ENCODE results near the gene DLG2.
"Not testable (repeated sequence)": the region's sequence is repeated elsewhere in the genome, so short reads cannot be mapped to it uniquely, and the experiment has no call there.

DLG2 gene

DNA sequence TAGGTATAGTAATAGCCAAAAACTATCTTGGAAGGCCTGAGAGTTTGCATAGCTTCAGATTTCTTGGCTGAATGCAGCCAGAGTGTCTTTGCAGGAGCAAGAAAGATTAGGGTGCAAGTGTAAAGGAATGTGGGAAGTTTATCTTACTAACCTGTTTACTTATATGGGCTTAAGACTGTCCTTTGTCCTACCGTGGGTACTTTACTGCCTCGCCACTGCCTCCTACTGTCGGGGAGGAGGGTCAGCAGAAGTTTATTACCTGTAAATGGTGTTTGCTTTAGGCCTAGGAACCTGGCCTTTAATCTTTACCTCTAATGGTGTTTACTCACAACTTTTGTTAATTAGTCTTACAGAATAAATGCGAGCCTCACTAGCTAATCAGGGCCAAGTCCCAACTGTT lies 633.8 kb downstream of the DLG2 start:
- DNase-seq (ENCODE audit: low read depth), result no peak

DNA sequence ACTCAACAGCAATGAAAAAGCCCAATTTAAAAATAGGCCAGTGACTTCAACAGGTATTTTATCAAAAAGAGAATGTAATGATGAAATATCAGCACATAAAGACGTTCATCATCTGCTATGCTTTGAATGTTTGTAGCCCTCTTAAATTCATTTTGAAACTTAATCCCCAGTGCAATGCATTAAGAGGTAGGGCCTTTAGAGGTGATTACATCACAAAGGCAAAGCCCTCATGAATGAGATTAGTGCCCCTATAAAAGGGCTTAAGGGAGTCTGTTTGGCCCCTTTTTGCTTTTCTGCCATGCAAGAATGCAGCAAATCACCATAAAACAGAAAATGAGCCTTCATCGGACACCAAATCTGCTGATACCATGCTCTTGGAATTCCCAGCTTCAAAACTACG lies 637.0 kb downstream of the DLG2 start:
- no peak for DNase-seq (ENCODE audit: low read depth)

DNA sequence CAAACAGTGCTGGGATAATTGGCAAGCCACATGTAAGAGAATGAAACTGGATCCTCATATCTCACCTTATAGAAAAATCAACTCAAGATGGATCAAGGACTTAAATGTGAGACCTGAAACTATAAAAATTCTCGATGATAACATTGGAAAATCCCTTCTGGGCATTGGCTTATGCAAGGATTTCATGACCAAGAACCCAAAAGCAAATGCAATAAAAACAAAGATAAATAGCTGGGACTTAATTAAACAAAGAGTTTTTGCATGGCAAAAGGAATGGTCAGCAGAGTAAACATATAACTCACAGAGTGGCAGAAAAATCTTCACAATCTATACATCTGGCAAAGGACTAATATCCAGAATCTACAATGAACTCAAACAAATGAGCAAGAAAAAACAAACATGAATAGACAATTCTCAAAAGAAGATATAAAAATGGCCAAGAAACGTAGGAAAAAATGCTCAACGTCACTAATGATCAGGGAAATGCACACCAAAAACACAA lies 639.4 kb downstream of the DLG2 start:
- not testable (repeated sequence) for DNase-seq (ENCODE audit: low read depth)

DNA sequence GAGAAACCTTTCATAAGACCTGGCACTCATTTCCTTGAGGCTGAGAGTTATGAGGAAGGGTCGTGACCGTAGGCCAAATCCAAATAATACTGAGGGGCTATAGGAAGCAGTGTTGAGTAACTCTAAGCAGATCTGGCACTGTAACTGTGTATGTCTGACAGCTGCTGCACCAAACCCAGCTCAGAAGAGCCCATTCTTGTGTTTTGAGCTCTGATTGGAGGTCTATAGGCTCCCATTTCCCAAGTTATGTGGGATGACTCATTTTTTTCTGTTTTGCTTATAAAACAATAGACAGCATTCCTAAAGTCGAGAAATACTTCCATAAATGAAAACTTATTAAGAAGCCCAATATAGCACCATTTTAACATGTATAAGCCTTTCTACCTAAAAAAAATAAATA lies 645.8 kb downstream of the DLG2 start:
- no peak for DNase-seq (ENCODE audit: low read depth)

DNA sequence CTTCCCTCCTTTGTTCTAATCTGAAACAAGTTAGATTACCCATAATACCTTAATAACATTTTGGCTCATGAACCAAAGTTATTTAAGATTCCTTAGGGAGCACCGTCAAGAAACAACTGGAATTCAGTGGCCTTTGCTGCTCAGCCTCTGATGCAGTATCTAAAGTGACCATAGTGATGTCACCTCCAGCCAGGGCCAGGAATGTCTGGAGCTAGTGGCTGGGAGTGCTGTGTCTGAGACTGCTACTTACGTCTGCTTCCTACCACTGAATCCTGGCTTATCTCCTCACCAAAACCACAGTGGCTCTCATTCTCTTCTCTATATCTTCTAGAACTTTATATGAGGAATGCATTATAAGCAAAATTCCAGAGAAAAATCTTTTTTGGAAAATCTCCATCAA lies 658.0 kb downstream of the DLG2 start:
- DNase-seq (ENCODE audit: low read depth), result no peak

DNA sequence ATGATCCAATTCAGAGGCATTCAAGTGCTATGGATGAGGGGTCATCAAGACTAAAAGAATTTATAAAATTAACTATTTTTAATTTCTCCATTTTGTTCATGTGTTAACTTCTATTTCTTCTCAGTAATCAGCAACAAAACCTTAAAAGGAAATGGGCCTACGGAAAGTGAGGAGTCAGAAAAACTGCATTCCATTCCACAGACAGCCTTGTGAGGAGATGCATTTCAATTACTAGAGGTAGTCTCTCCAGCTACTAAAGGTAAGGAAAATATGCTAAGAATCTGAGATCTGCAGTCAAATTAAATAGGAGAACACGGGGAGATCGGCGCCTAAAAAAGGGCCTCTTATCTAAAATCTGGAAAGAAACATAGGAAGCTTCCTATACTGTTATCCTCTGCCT lies 661.7 kb downstream of the DLG2 start:
- no peak for DNase-seq (ENCODE audit: low read depth)

DNA sequence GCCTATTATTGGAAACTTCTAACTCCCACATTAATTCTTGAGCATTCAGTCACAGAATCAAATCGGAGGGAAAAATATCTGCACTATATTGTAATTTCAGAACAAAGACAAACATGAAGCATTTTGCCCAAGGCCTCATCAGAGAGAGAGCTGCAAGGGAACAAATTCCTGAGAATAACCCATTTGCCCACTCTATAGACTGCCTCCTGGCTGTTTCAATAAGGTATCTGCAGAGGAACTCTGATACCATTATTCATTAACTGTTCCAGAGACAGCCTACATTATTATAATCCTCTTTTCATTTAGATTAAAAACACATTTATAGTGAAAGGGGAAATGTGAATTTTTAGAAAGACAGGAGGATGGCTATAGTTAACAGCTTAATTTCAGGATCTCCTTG lies 663.9 kb downstream of the DLG2 start:
- DNase-seq (ENCODE audit: low read depth), result no peak

DNA sequence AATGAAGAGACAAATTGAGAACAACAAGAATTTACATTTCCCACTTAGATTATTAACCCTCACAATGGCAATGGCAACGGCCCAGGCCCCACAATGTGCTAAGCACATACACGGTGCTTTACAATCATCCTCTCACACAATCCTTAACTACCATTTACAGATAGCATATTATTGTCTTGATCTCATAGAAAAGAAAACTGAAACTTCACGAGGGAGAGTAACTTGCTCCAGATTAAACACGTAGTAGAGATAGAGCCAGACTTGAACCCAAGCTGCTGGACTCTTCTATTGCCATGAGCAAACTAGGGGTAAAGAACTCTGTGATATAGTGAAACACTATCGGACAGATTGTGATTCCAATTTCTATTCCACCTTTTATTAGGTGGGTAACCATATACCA lies 665.1 kb downstream of the DLG2 start:
- no peak for DNase-seq (ENCODE audit: low read depth)

DNA sequence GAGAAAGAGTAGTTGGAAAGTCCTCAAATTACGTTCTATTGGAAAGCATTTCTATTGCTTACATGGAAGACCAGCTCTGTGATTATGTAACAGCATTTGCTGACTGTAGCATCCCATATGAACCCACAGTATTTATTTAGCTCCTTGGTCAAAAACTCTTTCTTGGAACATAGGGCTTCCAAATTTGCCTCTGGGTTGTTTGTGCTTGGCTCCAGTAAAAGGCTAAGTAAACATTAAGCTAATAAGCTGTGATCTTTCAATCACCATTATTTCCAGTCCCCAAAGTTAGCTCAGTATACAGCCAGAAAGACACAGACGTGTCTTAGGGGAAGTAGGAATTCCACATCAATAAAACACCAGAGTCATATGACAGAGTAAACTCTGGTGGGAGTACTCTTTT lies 668.8 kb downstream of the DLG2 start:
- no peak for DNase-seq (ENCODE audit: low read depth)

DNA sequence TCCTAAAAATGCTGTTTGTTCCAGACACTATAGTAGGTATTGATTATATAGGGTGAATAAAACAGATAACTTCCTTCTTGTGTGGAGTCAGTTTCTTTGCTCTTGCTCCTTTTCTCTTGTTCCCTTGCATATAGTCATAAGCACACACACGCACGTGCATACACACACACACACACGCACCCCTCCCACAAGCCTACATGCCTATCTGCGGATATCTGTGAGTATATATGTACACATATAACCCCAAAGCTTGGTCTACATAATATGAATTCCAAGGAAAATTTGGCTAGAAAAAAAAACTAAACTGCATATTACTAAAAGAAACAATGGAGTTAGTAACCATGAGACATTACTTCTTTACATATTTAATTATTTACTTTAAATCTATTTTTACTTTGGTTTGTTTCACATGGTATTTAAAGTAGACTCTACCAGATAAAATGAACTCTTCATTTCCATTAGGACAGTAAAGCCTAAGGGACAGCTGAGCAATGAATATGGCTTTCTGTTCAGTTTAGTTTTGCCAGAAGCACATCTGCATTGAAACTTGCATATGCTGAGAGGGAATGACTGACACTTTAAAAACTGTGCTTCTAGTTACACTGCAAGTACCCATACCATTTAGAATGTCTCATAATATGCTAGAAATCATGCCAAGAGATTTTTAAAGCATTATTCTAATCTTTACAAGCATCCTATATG lies 676.4 kb downstream of the DLG2 start:
- DNase-seq (ENCODE audit: low read depth), result no peak

DNA sequence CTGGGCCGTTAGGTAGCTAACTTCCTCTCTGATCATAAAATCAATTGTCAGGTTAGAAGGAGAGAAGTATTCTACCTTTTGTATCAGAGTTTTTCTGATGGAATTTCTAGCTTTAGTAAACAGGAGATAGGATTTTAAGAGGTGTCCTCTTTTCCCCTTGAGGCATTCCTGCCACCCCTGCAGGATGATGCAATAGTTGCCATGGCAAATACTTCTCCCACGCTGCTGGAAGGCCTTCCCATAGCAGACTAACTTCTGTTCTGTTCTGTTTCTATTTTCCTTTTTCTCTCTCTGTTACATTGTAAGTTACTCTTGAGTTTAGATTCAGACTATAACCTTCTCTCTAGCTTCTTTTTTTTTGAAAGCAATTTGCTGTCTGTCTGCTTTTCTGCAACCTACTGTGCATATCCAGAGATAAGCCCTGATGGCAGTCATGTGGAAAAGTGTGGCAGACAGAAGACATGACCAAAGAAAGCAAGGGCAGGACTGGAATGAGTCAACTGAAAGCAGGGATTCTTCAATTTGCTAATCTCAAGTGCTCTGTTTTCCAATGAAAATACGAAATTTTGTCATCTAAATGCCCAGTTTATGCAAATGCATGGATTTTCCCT lies 679.1 kb downstream of the DLG2 start:
- no peak for DNase-seq (ENCODE audit: low read depth)

DNA sequence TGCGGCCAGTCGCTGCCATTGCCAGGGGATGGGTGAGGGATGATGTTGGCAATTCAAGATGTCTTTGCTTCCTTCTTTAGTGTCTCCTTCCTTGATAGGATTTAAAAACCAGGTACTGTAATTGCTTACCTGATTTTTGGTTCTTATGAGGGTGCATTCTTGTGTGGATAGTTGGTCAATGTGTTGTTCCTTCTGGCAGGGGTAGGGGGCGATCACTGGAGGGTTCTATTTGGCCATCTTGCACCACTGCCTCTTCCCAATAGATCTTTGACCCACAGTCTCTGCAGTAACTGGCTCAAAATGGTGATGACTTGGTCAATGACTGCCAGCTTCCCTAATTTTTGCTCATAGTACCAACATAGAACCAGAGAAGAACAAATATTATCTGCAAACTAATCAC lies 680.1 kb downstream of the DLG2 start:
- no peak for DNase-seq (ENCODE audit: low read depth)

DNA sequence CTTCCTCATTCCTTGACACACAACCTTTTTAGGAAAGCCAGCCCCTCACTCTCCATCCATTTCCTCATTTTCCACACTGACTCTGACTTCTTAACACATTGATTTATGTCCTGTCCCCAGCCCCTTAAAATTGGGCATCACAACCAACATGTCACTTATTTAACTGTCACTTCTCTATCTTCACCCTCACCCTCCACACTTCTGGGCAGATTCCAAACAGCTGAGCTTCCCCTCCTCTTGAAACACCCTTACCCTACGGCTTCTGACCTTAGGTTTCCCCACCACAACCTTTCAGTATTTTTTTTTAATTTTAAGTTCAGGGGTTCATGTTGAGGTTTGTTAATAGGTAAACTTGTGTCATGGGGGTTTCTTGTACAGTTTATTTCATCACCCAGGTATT lies 696.3 kb downstream of the DLG2 start:
- no peak for DNase-seq (ENCODE audit: low read depth)

DNA sequence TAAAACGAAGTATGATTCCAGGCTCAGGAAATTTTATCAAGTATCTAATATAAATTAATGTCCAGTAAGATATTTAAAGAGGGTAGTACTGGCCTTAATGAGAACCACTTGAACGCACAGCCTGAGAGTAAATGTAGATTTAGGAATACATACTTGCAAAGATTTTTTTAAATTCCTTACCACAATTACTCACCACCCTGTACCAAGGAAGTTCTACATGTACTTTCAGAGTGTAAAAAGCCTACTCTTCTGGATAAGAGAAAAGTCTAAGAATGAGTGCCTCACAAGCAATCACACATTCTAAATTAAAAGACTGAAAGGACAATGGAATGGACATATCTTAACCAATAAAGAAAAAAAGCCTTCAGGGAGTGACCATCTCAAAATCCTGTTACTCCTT lies 697.4 kb downstream of the DLG2 start:
- DNase-seq (ENCODE audit: low read depth), result no peak

DNA sequence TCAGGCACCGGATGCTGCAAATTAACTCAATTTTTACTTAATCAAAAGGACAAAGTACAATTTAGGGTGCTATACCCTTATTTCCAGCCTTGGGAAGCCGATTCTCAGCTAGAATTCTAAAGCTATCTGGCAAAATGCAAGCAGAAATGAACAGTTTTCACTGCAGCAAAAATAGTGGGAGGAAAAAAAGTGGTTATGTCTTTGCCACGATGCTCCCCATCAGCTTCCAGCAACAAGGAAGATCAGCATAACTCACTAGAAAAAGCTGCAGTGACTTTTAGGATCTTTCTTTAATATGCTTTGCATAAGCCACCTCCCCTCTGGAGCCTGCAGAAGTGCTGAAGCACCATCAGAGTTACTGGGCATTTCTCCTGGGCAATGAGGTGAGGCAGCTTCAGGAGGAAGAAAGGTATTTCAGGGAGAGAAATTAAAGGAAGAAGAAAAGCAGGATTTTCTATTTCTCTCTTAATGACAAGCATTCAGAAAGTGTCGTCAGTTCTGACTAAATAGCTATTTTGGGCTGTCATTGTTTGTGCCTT lies 702.9 kb downstream of the DLG2 start:
- no peak for DNase-seq (ENCODE audit: low read depth)

DNA sequence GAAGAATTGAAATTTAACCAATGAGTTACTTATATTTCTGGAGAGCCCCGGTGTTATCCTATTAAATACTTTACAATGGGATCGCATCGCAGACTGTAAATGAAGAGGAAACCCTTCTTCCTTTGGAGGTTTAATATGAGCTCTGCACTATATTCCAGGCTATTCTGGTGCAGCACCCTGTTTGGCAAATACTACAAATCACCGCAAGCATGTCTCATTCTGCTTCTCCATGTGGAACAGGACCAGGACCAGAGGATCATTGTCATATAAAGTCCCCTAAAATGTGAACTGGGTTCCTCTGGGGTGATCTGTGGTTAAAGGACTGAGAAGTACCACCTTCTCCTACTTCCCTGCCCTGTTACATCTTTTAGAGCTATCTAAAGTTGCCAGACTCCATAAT lies 703.7 kb downstream of the DLG2 start:
- no peak for DNase-seq (ENCODE audit: low read depth)

DNA sequence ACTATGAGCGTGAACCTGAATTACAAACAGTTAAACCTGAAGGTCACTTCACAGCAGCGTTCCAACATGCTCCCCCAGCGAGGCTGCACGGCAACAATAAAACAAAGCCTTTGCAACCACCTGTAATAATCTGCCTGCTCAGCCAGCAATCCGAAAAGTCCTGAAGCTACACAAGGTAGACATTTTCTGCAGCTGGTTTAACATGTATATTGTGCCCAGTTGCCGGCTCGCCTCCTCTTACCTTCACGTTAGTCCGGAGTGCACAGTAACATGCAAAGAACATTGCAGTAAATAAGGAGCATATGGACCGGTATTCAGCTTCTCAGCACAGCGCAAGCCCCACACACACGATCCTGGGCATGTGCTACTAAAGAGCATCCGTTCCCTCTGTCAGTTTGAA lies 704.3 kb downstream of the DLG2 start:
- no peak for DNase-seq (ENCODE audit: low read depth)

DNA sequence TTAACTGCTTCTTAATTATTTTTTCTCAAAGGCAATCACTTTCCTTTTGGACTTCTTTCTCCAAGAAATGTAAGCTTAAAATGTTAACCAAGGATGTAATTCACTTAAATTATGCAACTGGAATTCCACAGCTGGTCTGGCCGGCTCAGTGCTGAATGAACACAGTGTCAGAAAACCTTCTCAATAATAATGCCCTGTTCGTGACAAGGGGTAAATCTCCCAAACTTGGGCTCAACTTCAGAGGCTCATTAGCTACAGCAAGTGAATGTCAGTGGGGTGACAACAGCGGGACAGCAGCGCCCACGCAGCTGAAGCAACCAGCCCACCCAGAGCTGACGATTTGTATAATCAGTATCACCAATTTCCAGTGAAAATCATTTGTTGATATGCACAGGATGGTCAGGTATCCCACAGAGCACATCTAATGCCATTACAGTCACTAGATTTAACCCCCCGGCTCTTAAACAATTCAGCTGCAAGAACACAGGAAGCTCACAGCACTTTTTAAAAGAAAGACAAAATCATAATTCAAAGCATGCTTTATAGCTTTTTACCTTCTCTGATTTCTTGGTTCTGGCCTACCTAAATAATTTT lies 704.8 kb downstream of the DLG2 start:
- no peak for DNase-seq (ENCODE audit: low read depth)

DNA sequence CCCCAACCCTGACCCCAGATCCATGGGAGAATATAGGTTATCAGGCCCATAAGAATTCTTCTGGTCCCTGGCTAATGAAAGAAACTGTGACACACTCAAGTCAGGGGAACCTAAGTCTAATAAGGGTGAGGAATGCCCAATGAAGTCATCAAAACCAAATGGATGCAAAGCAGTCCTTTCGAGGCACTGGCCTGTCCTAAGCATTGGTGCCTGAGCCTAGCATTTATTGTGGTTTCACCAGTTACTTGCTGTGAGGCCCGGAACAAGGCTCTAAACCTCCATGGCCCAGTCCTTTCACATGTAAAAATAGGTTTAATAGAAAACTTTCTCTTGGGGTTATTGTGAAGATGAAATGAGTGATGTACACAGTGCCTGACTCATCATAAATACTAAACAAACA lies 712.6 kb downstream of the DLG2 start:
- no peak for DNase-seq (ENCODE audit: low read depth)

DNA sequence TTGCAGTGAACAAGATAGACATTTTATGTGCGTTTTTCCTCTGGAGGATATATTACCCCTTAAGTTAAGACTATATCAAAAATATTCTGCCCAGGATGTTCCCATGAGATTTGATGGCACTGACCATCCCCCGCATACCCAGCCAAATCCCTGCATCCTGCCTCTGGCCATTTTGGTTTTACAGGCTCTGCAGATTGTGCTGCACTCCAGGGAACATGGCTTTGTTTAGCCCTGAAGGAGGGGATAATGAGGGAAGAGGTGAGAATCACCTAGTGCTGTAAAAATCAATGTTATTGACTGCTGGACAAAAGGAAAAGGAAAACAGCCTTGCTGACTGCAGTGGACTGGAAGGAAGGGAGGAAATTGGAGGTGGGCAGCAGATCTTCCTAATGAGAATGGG lies 717.4 kb downstream of the DLG2 start:
- DNase-seq (ENCODE audit: low read depth), result no peak

DNA sequence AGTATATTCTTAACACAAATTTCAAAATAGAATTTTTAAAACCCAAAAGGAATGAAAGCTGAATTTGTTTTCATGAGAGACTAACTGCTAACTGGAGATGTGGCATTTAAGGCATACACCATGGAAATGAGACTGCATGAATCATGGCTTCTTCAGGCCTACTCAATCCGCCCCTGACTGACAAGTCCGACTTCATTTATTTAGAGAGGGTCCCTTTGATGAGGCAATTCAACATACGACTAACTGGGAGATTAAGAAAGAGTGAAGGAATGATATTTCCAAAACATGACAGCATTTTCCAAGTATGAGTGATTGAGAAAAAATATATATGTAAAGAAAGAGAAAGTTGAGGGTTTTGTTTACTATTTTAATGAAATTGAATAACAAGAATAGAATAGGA lies 720.1 kb downstream of the DLG2 start:
- DNase-seq (ENCODE audit: low read depth), result no peak

DNA sequence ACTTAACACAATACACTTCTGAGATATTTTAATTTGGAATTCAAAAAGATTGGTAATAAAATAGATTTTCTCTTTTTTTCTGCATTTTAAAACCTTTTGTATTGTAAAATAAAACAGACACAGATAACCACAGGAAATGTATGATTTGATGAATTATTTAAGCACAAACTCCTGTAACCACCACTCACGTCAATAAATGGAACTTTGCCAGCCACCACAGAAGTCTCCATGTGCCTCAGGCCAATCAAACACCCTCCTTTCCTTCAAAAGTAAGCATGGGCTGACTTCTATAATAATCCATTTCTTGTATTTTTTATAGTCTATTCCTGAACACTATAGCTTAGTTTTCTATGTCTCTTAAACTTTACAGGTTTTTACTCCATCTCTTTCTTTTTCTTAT lies 721.7 kb downstream of the DLG2 start:
- no peak for DNase-seq (ENCODE audit: low read depth)

DNA sequence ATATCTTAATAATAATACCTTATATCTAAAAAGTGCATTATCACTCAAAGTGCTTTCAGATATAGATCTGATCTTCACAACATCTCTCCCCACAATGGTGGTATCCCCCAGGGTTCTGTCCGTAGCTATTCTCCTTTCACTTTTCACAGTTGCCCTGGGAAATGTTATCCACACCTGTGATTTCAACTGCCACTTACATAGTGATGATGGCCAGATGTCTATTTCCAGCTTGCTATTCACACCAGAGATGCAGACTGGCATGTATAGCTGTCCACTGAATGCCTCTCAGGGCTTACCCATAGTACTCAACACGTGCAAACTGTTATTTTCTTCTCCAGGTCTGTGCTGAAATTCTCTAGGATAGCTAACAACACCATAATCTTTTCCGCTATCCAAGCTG lies 724.7 kb downstream of the DLG2 start:
- no peak for DNase-seq (ENCODE audit: low read depth)

DNA sequence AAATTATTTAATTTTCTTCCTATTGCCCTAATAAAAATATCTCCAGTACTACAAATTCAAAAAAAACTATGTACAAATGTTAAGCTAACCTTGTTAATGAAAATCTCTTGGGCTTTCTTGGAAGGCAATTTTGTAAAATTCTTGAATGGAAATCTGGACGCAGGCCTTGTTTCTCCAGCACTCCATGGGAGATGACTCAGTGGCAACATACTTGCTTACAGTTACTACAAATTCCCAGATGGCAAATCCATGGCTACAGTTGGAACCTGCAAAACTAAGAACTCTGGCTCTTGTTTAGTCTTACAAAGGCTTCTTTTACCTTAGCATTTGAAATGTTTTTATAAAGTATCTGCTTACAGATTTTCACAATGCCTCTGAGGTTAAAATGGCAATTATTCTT lies 725.2 kb downstream of the DLG2 start:
- no peak for DNase-seq (ENCODE audit: low read depth)

Measured in stimulated activated CD4-positive, alpha-beta T cell treated with anti-CD3 and anti-CD28 coated beads, Interleukin-2, amount 100 ng/mL, for 4 hours (primary cell).